SK-N-SH treated with all-trans-retinoic acid at 6 μM for 48 hours (cell line): Measurements from ENCODE around the gene ZNF346.

Source experiments
- ATAC-seq: fragments of 200-7000 bp; cut with Tn5 transposase; 3 replicates; pipeline ENCODE4 v1.9.1; 2020; ENCODE audit warnings: mild to moderate bottlenecking, moderate library complexity
- ARNTL ChIP-seq: fragments of 450-650 bp; formaldehyde crosslinking; IDR thresholded peaks from 2 replicates; pipeline ENCODE4 v1.5.0; 2020; ENCODE audit warnings: low read depth, mild to moderate bottlenecking, moderate library complexity, borderline replicate concordance
- BACH2 ChIP-seq: fragments of 250-450 bp; sonication (Bioruptor Pico); IDR thresholded peaks from 2 replicates; pipeline ENCODE4 v1.9.0; 2021; ENCODE audit warnings: mild to moderate bottlenecking, borderline replicate concordance
- CSDC2 ChIP-seq: fragments of 250-450 bp; sonication (Bioruptor Pico); IDR thresholded peaks from 2 replicates; pipeline ENCODE4 v1.5.0; 2020; ENCODE audit warnings: mild to moderate bottlenecking, moderate library complexity
- ESRRG ChIP-seq: fragments of 250-450 bp; sonication (Bioruptor Pico); IDR thresholded peaks from 2 replicates; pipeline ENCODE4 v1.6.1; 2021; ENCODE audit warnings: mild to moderate bottlenecking
- GLIS3 ChIP-seq: fragments of 250-450 bp; sonication (Bioruptor Pico); IDR thresholded peaks from 2 replicates; pipeline ENCODE4 v1.5.0; 2020; ENCODE audit warnings: mild to moderate bottlenecking, moderate library complexity
- ISL1 ChIP-seq: fragments of 250-450 bp; sonication (Bioruptor Pico); IDR thresholded peaks from 2 replicates; pipeline ENCODE4 v2.1.2; 2022; ENCODE audit warnings: mild to moderate bottlenecking, moderate library complexity
- OSR1 ChIP-seq: fragments of 250-450 bp; sonication (Bioruptor Pico); IDR thresholded peaks from 2 replicates; pipeline ENCODE4 v1.8.0; 2022; ENCODE audit warnings: moderate library complexity, mild to moderate bottlenecking, inconsistent platforms
- PATZ1 ChIP-seq: fragments of 250-450 bp; sonication (Bioruptor Pico); IDR thresholded peaks from 2 replicates; pipeline ENCODE4 v1.8.0; 2020; ENCODE audit warnings: mild to moderate bottlenecking, moderate library complexity, borderline replicate concordance
- POU6F1 ChIP-seq: fragments of 250-450 bp; sonication (Bioruptor Pico); IDR thresholded peaks from 2 replicates; pipeline ENCODE4 v1.8.0; 2021; ENCODE audit warnings: low read depth, mild to moderate bottlenecking, moderate library complexity, borderline replicate concordance
- PPARA ChIP-seq: fragments of 250-450 bp; sonication (Bioruptor Pico); IDR thresholded peaks from 2 replicates; pipeline ENCODE4 v1.5.0; 2020; ENCODE audit warnings: mild to moderate bottlenecking, borderline replicate concordance
- SNAI2 ChIP-seq: fragments of 250-450 bp; sonication (Bioruptor Pico); IDR thresholded peaks from 2 replicates; pipeline ENCODE4 v1.5.0; 2020; ENCODE audit warnings: mild to moderate bottlenecking, moderate library complexity
- TCF4 ChIP-seq: fragments of 250-450 bp; sonication (Bioruptor Pico); IDR thresholded peaks from 2 replicates; pipeline ENCODE4 v1.8.0; 2021; ENCODE audit warnings: mild to moderate bottlenecking, moderate library complexity, borderline replicate concordance
- TOX ChIP-seq: fragments of 250-450 bp; sonication (Bioruptor Pico); IDR thresholded peaks from 2 replicates; pipeline ENCODE4 v1.8.0; 2021; ENCODE audit warnings: mild to moderate bottlenecking, moderate library complexity, borderline replicate concordance
- TSHZ2 ChIP-seq: fragments of 250-450 bp; sonication (Bioruptor Pico); IDR thresholded peaks from 2 replicates; pipeline ENCODE4 v1.5.0; 2020; ENCODE audit warnings: mild to moderate bottlenecking, moderate library complexity
- ZC3H10 ChIP-seq: fragments of 250-450 bp; sonication (Bioruptor Pico); IDR thresholded peaks from 2 replicates; pipeline ENCODE4 v1.5.1; 2021; ENCODE audit warnings: mild to moderate bottlenecking, moderate library complexity
- ZFP3 ChIP-seq: fragments of 250-450 bp; sonication (Bioruptor Pico); IDR thresholded peaks from 2 replicates; pipeline ENCODE4 v1.5.0; 2020; ENCODE audit warnings: mild to moderate bottlenecking, moderate library complexity
- ZFP30 ChIP-seq: fragments of 450-650 bp; formaldehyde crosslinking; IDR thresholded peaks from 2 replicates; pipeline ENCODE4 v1.5.0; 2022; ENCODE audit warnings: mild to moderate bottlenecking, moderate library complexity
- ZNF565 ChIP-seq: fragments of 450-650 bp; formaldehyde crosslinking; conservative IDR thresholded peaks from 2 replicates; pipeline ENCODE4 v1.5.0; 2020; ENCODE audit warnings: low read depth, mild to moderate bottlenecking, moderate library complexity
- ZNF70 ChIP-seq: fragments of 450-650 bp; formaldehyde crosslinking; IDR thresholded peaks from 2 replicates; pipeline ENCODE4 v1.5.0; 2020; ENCODE audit warnings: mild to moderate bottlenecking, moderate library complexity
- ZNF8 ChIP-seq: fragments of 450-650 bp; formaldehyde crosslinking; IDR thresholded peaks from 2 replicates; pipeline ENCODE4 v1.5.0; 2020; ENCODE audit warnings: mild to moderate bottlenecking, moderate library complexity
- TF ChIP-seq, protein P1 (sequence below): fragments of 250-450 bp; sonication (Bioruptor Pico); IDR thresholded peaks from 2 replicates; pipeline ENCODE4 v1.5.1; 2020; ENCODE audit warnings: low read depth, mild to moderate bottlenecking, moderate library complexity
- TF ChIP-seq, protein P2 (sequence below): fragments of 250-450 bp; sonication (Bioruptor Pico); IDR thresholded peaks from 2 replicates; pipeline ENCODE4 v1.5.1; 2021; ENCODE audit warnings: mild to moderate bottlenecking, moderate library complexity

ZNF346 gene

GRCh38 chr5:177093082-177093712 is 70.7 kb downstream of the ZNF346 start:
- TF ChIP-seq GLIS3 (no peak), PPARA (no peak), TOX (CRISPR knock-in tag) (no peak), ISL1 (CRISPR knock-in tag) (no peak), TSHZ2 (no peak), ARNTL (CRISPR knock-in tag) (no peak), ZNF70 (CRISPR knock-in tag) (no peak), ZFP3 (CRISPR knock-in tag) (no peak), BACH2 (CRISPR knock-in tag) (no peak), ZFP30 (CRISPR knock-in tag) (no peak), POU6F1 (no peak), TCF4 (CRISPR knock-in tag) (no peak), ESRRG (CRISPR knock-in tag) (no peak), SNAI2 (CRISPR knock-in tag) (no peak), ZNF565 (CRISPR knock-in tag) (no peak), ZNF8 (CRISPR knock-in tag) (no peak)
- TF ChIP-seq, protein P1, sequence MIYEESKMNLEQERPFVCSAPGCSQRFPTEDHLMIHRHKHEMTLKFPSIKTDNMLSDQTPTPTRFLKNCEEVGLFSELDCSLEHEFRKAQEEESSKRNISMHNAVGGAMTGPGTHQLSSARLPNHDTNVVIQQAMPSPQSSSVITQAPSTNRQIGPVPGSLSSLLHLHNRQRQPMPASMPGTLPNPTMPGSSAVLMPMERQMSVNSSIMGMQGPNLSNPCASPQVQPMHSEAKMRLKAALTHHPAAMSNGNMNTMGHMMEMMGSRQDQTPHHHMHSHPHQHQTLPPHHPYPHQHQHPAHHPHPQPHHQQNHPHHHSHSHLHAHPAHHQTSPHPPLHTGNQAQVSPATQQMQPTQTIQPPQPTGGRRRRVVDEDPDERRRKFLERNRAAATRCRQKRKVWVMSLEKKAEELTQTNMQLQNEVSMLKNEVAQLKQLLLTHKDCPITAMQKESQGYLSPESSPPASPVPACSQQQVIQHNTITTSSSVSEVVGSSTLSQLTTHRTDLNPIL (CRISPR knock-in tag): no peak
- TF ChIP-seq, all 23 proteins: peak for 0
- ATAC-seq: no peak

DNA sequence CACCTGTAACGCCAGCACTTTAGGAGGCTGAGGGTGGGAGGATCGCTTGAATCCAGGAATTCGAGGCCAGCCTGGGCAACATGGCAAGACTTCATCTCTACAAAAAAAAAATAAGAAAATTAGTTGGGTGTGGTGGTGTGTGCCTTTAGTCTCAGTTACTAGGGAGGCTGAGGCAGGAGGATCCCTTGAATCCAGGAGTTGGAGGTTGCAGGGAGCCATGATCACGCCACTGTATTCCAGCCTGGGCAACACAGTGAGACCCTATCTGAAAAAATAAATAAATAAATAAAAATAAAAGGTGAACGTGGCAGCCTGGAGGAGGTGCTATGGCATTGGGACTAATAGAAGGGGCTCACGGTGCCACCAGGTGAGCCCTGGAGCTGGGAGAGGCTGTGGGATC is 71.3 kb downstream of the ZNF346 start:
- TF ChIP-seq ZNF70 (CRISPR knock-in tag) (no peak), CSDC2 (CRISPR knock-in tag) (no peak), ZNF8 (CRISPR knock-in tag) (no peak), TCF4 (CRISPR knock-in tag) (no peak), TSHZ2 (no peak), ESRRG (CRISPR knock-in tag) (no peak), ISL1 (CRISPR knock-in tag) (no peak), PPARA (no peak), PATZ1 (no peak), ZNF565 (CRISPR knock-in tag) (no peak), OSR1 (CRISPR knock-in tag) (no peak), POU6F1 (no peak), GLIS3 (no peak), ZFP30 (CRISPR knock-in tag) (no peak), TOX (CRISPR knock-in tag) (no peak), ZC3H10 (no peak), ZFP3 (CRISPR knock-in tag) (no peak), ARNTL (CRISPR knock-in tag) (no peak)
- TF ChIP-seq, protein P2, sequence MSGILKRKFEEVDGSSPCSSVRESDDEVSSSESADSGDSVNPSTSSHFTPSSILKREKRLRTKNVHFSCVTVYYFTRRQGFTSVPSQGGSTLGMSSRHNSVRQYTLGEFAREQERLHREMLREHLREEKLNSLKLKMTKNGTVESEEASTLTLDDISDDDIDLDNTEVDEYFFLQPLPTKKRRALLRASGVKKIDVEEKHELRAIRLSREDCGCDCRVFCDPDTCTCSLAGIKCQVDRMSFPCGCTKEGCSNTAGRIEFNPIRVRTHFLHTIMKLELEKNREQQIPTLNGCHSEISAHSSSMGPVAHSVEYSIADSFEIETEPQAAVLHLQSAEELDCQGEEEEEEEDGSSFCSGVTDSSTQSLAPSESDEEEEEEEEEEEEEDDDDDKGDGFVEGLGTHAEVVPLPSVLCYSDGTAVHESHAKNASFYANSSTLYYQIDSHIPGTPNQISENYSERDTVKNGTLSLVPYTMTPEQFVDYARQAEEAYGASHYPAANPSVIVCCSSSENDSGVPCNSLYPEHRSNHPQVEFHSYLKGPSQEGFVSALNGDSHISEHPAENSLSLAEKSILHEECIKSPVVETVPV (CRISPR knock-in tag): no peak
- TF ChIP-seq, protein P1 (CRISPR knock-in tag): no peak
- no peak for ATAC-seq
